Hepatocyte (in vitro differentiated cells): Measurements from ENCODE around the gene COQ5. TPM values are rescaled to one million over a fixed set of nuclear protein-coding genes. Genes with fewer than 3 reads are reported as not detected.

Experiments
- DNase-seq: peaks from one replicate; pipeline ENCODE4 v3.0.0-alpha.2; 2016; ENCODE audit warnings: low spot score
- H2AFZ ChIP-seq: fragments of 200-600 bp; sonication (generic); 2 replicates; pipeline ENCODE4 v1.6.0; 2016; ENCODE audit warnings: antibody characterized with exemption, mild to moderate bottlenecking
- H3K27ac ChIP-seq: fragments of 200-600 bp; sonication (generic); 2 replicates; pipeline ENCODE4 v1.5.1; 2016; ENCODE audit warnings: mild to moderate bottlenecking
- H3K27me3 ChIP-seq: fragments of 200-600 bp; sonication (generic); 2 replicates; pipeline ENCODE4 v1.6.1; 2016
- H3K36me3 ChIP-seq: fragments of 200-600 bp; sonication (generic); replicated peaks from 2 replicates; pipeline ENCODE4 v1.5.1; 2016; ENCODE audit warnings: low read depth; ENCODE audit not compliant: insufficient read depth
- H3K4me1 ChIP-seq: fragments of 200-600 bp; sonication (generic); 2 replicates; pipeline ENCODE4 v1.5.1; 2016; ENCODE audit warnings: mild to moderate bottlenecking, moderate library complexity; ENCODE audit not compliant: insufficient read depth
- H3K4me2 ChIP-seq: fragments of 200-600 bp; sonication (generic); 2 replicates; pipeline ENCODE4 v1.6.0; 2016
- H3K4me3 ChIP-seq: fragments of 200-600 bp; sonication (generic); 2 replicates; pipeline ENCODE4 v1.5.1; 2016; ENCODE audit warnings: mild to moderate bottlenecking
- H3K79me2 ChIP-seq: fragments of 200-600 bp; sonication (generic); 2 replicates; pipeline ENCODE4 v1.6.0; 2017; ENCODE audit warnings: mild to moderate bottlenecking
- H3K9me2 ChIP-seq: fragments of 200-600 bp; sonication (generic); replicated peaks from 2 replicates; pipeline ENCODE4 v1.6.0; 2017; ENCODE audit warnings: mild to moderate bottlenecking; ENCODE audit not compliant: insufficient read depth
- H3K9me3 ChIP-seq: fragments of 200-600 bp; sonication (generic); 2 replicates; pipeline ENCODE4 v1.5.1; 2016; ENCODE audit warnings: low read depth, mild to moderate bottlenecking
- H4K20me1 ChIP-seq: fragments of 200-600 bp; sonication (generic); 2 replicates; pipeline ENCODE4 v1.6.0; 2016; ENCODE audit warnings: mild to moderate bottlenecking; ENCODE audit not compliant: insufficient read depth, poor library complexity, severe bottlenecking
- EZH2 ChIP-seq: fragments of 200-600 bp; sonication (generic); IDR thresholded peaks from 2 replicates; pipeline ENCODE4 v1.6.1; 2016; ENCODE audit warnings: antibody characterized with exemption, mild to moderate bottlenecking, borderline replicate concordance
- EZH2phosphoT487 ChIP-seq: fragments of 200-600 bp; sonication (generic); IDR thresholded peaks from one replicate; pipeline ENCODE4 v1.6.1; 2018; ENCODE audit warnings: antibody characterized with exemption, mild to moderate bottlenecking, low read depth, moderate library complexity; ENCODE audit not compliant: unreplicated experiment, severe bottlenecking
- WGBS: methylation state at CpG from one replicate; pipeline ENCODE4 v1.1.6; 2016; ENCODE audit warnings: low lambda C conversion rate; ENCODE audit errors: missing lambda C conversion rate; 5-methylcytosine and 5-hydroxymethylcytosine counted together
- polyA plus RNA-seq: library from polyadenylated mRNA; unstranded; fragments of >200 nt; fragmentation: Nextera tagmentation; extraction: Ambion mirVana; gene quantifications from 2 replicates; pipeline ENCODE4 v1.2.1, GENCODE V29; 2016
- total RNA-seq: library from RNA; depleted of rRNA; stranded (reverse); fragments of >200 nt; gene quantifications from 2 replicates; pipeline ENCODE4 v1.2.3, GENCODE V29; 2014
- TF ChIP-seq, protein P1 (sequence below): fragments of 200-600 bp; sonication (generic); IDR thresholded peaks from 2 replicates; pipeline ENCODE4 v1.5.1; 2016; ENCODE audit warnings: antibody characterized with exemption, mild to moderate bottlenecking; ENCODE audit not compliant: poor library complexity

The COQ5 gene
- total and polyA plus RNA-seq, 2 experiments from 2014 or later: 37.0 to 40.7 TPM

DNA sequence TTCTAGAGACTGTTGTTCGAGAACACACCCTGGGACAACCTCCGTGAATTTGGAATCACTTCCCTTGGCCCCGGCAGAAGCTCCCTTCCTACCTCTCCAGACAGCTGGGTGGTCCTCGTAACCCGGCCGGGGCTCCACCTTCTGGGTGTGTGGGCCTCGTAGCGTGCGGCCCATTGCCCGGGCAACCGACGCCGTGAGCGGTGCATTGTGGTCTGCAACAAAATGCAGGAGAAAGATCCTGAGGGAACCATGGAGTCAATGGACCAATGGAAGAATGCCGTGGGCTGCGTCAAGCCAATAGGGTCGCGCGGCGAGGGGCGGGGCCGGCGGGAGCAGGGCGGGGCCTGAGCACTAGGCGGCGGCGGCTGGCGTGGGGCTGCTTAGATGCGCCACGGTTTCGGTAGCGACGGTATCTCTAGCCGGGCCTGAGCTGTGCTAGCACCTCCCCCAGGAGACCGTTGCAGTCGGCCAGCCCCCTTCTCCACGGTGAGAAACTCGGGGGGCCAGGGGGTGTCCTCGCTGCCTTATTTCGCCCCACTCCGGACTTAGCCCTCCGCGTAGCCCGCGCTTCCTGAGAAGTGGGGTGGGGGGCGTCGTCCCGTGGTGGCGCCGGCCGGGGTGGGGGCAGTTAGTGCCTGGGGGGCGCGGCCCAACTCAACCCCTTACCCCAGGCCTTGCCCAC lies 33.1 kb downstream of the COQ5 start, which contains the start of gene DYNLL1:
TSS of gene DYNLL1 (plus strand) at position 383 of the 682 bp plus-strand sequence. CDS start 309 bp downstream, outside the sequence.
- no peaks in the 10 kb centered on the region for H3K9me3 ChIP-seq
- H3K9me2 ChIP-seq: no peaks in the 10 kb centered on the region
- H2AFZ ChIP-seq: peak within 1 kb of the TSS; percentile 43
- peak within 1 kb of the TSS; percentile 58 for H3K27ac ChIP-seq
- TF ChIP-seq EZH2: no peak
- TF ChIP-seq EZH2phosphoT487: no peak
- TF ChIP-seq, protein P1, sequence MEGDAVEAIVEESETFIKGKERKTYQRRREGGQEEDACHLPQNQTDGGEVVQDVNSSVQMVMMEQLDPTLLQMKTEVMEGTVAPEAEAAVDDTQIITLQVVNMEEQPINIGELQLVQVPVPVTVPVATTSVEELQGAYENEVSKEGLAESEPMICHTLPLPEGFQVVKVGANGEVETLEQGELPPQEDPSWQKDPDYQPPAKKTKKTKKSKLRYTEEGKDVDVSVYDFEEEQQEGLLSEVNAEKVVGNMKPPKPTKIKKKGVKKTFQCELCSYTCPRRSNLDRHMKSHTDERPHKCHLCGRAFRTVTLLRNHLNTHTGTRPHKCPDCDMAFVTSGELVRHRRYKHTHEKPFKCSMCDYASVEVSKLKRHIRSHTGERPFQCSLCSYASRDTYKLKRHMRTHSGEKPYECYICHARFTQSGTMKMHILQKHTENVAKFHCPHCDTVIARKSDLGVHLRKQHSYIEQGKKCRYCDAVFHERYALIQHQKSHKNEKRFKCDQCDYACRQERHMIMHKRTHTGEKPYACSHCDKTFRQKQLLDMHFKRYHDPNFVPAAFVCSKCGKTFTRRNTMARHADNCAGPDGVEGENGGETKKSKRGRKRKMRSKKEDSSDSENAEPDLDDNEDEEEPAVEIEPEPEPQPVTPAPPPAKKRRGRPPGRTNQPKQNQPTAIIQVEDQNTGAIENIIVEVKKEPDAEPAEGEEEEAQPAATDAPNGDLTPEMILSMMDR: no peak
- peaks cover 14% of the 10 kb centered on the region for H3K4me1 ChIP-seq
- peak; percentile 98 for DNase-seq
- H3K79me2 ChIP-seq: peaks cover 56% of the 10 kb centered on the region
- H3K4me3 ChIP-seq: peak within 1 kb of the TSS; percentile 91
- peaks cover 19% of the 10 kb centered on the region for H4K20me1 ChIP-seq
- no peaks in the 10 kb centered on the region for H3K27me3 ChIP-seq
- H3K4me2 ChIP-seq: peak within 1 kb of the TSS; percentile 94
- no peaks in the 10 kb centered on the region for H3K36me3 ChIP-seq
- 1% methylated on average over 34 of the region's 53 CpGs for WGBS

DNA sequence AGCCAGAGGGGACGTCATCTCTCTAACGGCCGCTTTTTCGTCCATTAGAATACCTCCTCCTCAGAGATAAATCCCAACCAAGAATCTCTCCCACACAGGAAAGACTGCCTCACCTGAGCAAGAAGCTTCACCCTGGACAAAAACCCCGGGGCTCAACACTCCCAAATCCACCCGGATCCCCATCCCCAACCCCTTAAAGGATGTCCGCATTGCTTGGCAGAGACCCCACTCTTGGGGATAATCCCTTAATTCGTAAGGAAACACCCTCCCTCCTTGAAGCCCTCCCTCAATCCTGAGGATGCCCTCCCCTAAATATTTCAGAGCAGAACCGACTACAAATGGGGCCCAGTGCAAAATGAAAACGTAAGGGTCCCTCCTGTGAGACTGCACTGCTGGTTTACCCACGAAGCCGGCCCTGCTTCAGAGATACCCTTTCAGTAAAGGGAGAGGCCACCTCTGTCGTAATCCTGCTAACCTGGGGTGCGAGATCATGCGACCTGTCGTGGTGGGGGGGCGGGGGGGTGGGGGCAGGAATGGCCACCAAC lies 33.7 kb downstream of the COQ5 start:
- Histone ChIP-seq H3K79me2 (peaks cover 56% of the 10 kb centered on the region), H4K20me1 (peaks cover 19% of the 10 kb centered on the region)
- 11% methylated on average over 15 of the region's 17 CpGs for whole genome bisulfite sequencing

DNA sequence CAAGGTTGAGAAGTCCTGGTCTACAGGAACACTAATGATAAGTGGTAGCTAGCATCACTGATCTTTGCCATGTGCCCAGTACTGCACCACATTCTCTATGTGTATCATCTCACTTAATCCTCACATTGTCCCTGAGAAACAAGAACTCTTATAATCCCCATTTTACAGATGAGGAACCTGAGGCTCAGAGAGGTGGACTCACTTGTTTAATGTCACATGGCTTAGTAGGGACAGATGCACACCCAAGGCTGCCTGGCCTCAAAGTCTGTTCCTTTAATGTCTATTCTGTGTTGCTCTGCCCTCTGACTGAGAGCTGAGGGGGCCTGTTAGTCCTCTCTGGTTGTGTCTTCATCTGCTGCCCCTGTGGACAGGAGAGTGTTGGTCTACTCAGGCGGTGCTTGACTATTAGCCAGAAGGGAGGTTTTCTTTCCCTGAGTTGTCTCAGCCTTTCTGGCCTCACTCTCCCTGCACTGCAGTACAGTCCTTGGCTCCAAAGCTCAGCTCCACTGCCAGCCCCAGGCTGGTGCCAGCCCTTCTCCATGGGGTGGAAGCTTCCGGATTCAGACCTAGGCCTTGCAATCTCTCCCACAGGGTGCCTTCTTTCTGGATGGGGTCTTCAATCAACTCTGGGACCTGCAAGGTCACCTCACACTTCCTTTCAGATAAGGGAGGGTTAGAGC lies 38.0 kb downstream of the COQ5 start:
- H3K79me2 ChIP-seq: peaks cover 24% of the 10 kb centered on the region
- H3K36me3 ChIP-seq: no peaks in the 10 kb centered on the region
- H3K4me1 ChIP-seq: peaks cover 7% of the 10 kb centered on the region
- TF ChIP-seq, protein P1: no peak
- TF ChIP-seq EZH2phosphoT487: no peak
- TF ChIP-seq EZH2: no peak
- no peak overlapping the region for H2AFZ ChIP-seq
- H4K20me1 ChIP-seq: no peaks in the 10 kb centered on the region
- no peak overlapping the region for H3K4me3 ChIP-seq
- H3K9me3 ChIP-seq: no peaks in the 10 kb centered on the region
- H3K4me2 ChIP-seq: no peak overlapping the region
- no peak for DNase-seq
- WGBS: 97% methylated on average over 2 of the region's 2 CpGs
- H3K27ac ChIP-seq: no peak overlapping the region
- no peaks in the 10 kb centered on the region for H3K9me2 ChIP-seq
- H3K27me3 ChIP-seq: no peaks in the 10 kb centered on the region

More for the DNA sequence above, 33.7 kb downstream of the COQ5 start:
- Histone ChIP-seq H3K36me3 (no peaks in the 10 kb centered on the region), H3K4me1 (peaks cover 14% of the 10 kb centered on the region), H3K9me3 (no peaks in the 10 kb centered on the region), H3K27me3 (no peaks in the 10 kb centered on the region), H3K4me3 (peak overlapping the region; percentile 9), H3K27ac (peak overlapping the region; percentile 57), H2AFZ (peak overlapping the region; percentile 42), H3K4me2 (peak overlapping the region; percentile 78), H3K9me2 (no peaks in the 10 kb centered on the region)
- no peak for DNase-seq
- no peak for TF ChIP-seq EZH2
- TF ChIP-seq, protein P1: no peak
- TF ChIP-seq EZH2phosphoT487: no peak
